Gastrocnemius medialis (tissue), 4 donors: ENCODE results near the gene MASP1. TPM values are rescaled to one million over a fixed set of nuclear protein-coding genes. Genes with fewer than 3 reads are reported as not detected.
A peak's percentile ranks its signal among the peaks of the same experiment; 100 is the strongest.

Experiments
- ATAC-seq, 2 donors: fragments of 150-250 bp; one replicate each; pipeline ENCODE4 v1.9.1; 2016
- DNase-seq, 2 donors: peaks; one replicate each; pipeline ENCODE4 v3.0.0-alpha.2; 2019
- H3K27ac ChIP-seq, 4 donors: fragments of 200-600 bp; sonication (generic); 1 replicate in 1 of 4; 2 replicates in 3 of 4; pipeline ENCODE4 v1.5.1; 2016 to 2018; ENCODE audit warnings: mild to moderate bottlenecking in 2 of 4, moderate library complexity in 1 of 4
- H3K27me3 ChIP-seq, 3 donors: fragments of 200-600 bp; sonication (generic) in 2 of 3; 1 replicate in 1 of 3; 2 replicates in 2 of 3; pipeline versions ENCODE4 v1.5.1 to v1.6.0; 2016 to 2019; ENCODE audit warnings: mild to moderate bottlenecking in 1 of 3, moderate library complexity in 1 of 3
- H3K36me3 ChIP-seq, 2 donors: fragments of 200-600 bp; sonication (generic) in 1 of 2; one replicate each; pipeline ENCODE4 v1.5.1; 2017 to 2018
- H3K4me1 ChIP-seq, 2 donors: fragments of 200-600 bp; sonication (generic) in 1 of 2; one replicate each; pipeline ENCODE4 v1.5.1; 2016 to 2017; ENCODE audit warnings: mild to moderate bottlenecking in 2 of 2
- H3K4me3 ChIP-seq, 4 donors: fragments of 200-600 bp; sonication (generic) in 3 of 4; 1 replicate in 1 of 4; 2 replicates in 3 of 4; pipeline ENCODE4 v1.5.1; 2016 to 2019; ENCODE audit warnings: mild to moderate bottlenecking in 2 of 4
- H3K9me3 ChIP-seq, 3 donors: fragments of 200-600 bp; sonication (generic) in 2 of 3; 1 replicate in 1 of 3; 2 replicates in 2 of 3; pipeline ENCODE4 v1.5.1; 2016 to 2019
- CTCF ChIP-seq, 5 experiments: fragments of 450-650 bp in 3 of 5; fragments of 200-600 bp in 2 of 5; sonication (generic) in 2 of 5; IDR thresholded peaks in 4 of 5; conservative IDR thresholded peaks in 1 of 5; 1 replicate in 4 of 5; 2 replicates in 1 of 5; pipeline ENCODE4 v1.5.1; 2016 to 2019; ENCODE audit warnings: antibody characterized with exemption in 5 of 5, mild to moderate bottlenecking in 3 of 5, moderate library complexity in 3 of 5
- POLR2A ChIP-seq, 2 donors: fragments of 450-650 bp; IDR thresholded peaks; one replicate each; pipeline ENCODE4 v1.6.1; 2017; ENCODE audit warnings: antibody characterized with exemption in 2 of 2, mild to moderate bottlenecking in 2 of 2, moderate library complexity in 2 of 2
- in situ Hi-C, 4 donors: fragments of 200-750 bp; cut with MboI; loops; one replicate each; pipeline versions ENCODE4 v1.15.0 to v1.8.0; 2017; ENCODE audit warnings: low sequenced_read_pairs in 4 of 4
- intact Hi-C: fragments of 100-400 bp; cut with DNase I; formaldehyde crosslinking; loops from one replicate; pipeline ENCODE4 v1.15.1; 2023; ENCODE audit warnings: low total_unique reads
- total RNA-seq, 4 donors: library from RNA; depleted of rRNA; stranded (reverse); fragments of >200 nt; gene quantifications; one replicate each; pipeline versions ENCODE4 v1.1.0 to v1.2.3, GENCODE V29; 2016

The MASP1 gene
- total RNA-seq, 4 donors from 2014 or later: 0.27 to 7.3 (median 2.6) TPM

- Histone ChIP-seq H3K27ac (no peak overlapping the region), H3K36me3 (no peaks in the 10 kb centered on the region), H3K4me1 (peaks cover 16 to 28% of the 10 kb centered on the region in 2 donors), H3K9me3 (no peaks in the 10 kb centered on the region), H3K4me3 (no peak overlapping the region), H3K27me3 (no peaks in the 10 kb centered on the region)
- intact Hi-C loops: no loop called here
- DNase-seq: no peak
- TF ChIP-seq POLR2A (IDR thresholded peaks at IDR 0.05) (no peak), CTCF (IDR thresholded peaks at IDR 0.05 in 4 of 5, conservative IDR thresholded peaks at IDR 0.05 in 1 of 5) (no peak)
- in situ Hi-C loops: loop anchor here in 1 of 4 donors (25.0 kb wide), 1 partner anchor 99 kb away; no protein-coding TSS in a partner anchor
- no peak for ATAC-seq
These were observed 77.9 kb downstream of the MASP1 start for GRCh38 chr3:187213616-187214015.

- no peaks in the 10 kb centered on the region for H3K9me3 ChIP-seq
- in situ Hi-C loops: loop anchor here in 1 of 4 donors (25.0 kb wide), 1 partner anchor 100 kb away; no protein-coding TSS in a partner anchor
- H3K4me3 ChIP-seq: no peak overlapping the region
- H3K36me3 ChIP-seq: no peaks in the 10 kb centered on the region
- peaks cover 16 to 28% of the 10 kb centered on the region in 2 donors for H3K4me1 ChIP-seq
- H3K27me3 ChIP-seq: no peaks in the 10 kb centered on the region
- DNase-seq: no peak
- intact Hi-C loops: no loop called here
- no peak for TF ChIP-seq POLR2A (IDR thresholded peaks at IDR 0.05)
- TF ChIP-seq CTCF (IDR thresholded peaks at IDR 0.05 in 4 of 5, conservative IDR thresholded peaks at IDR 0.05 in 1 of 5): no peak
- ATAC-seq: no peak
- no peak overlapping the region for H3K27ac ChIP-seq
These were observed 78.8 kb downstream of the MASP1 start for GRCh38 chr3:187212705-187213104.

GRCh38 chr3:187212196-187212545, 79.4 kb downstream of the MASP1 start:
- intact Hi-C loops (no loop called here), in situ Hi-C loops (loop anchor here in 1 of 4 donors (25.0 kb wide), 1 partner anchor 100 kb away; no protein-coding TSS in a partner anchor)
- Histone ChIP-seq H3K27me3 (no peaks in the 10 kb centered on the region), H3K9me3 (no peaks in the 10 kb centered on the region), H3K27ac (no peak overlapping the region), H3K4me1 (peaks cover 16 to 28% of the 10 kb centered on the region in 2 donors), H3K36me3 (no peaks in the 10 kb centered on the region), H3K4me3 (no peak overlapping the region)
- ATAC-seq (no peak), DNase-seq (no peak)
- TF ChIP-seq POLR2A (IDR thresholded peaks at IDR 0.05) (no peak), CTCF (IDR thresholded peaks at IDR 0.05 in 4 of 5, conservative IDR thresholded peaks at IDR 0.05 in 1 of 5) (no peak)

GRCh38 chr3:187211532-187212195, 79.9 kb downstream of the MASP1 start:
- no peaks in the 10 kb centered on the region for H3K36me3 ChIP-seq
- in situ Hi-C loops (loop anchor here in 1 of 4 donors (25.0 kb wide), 1 partner anchor 101 kb away; no protein-coding TSS in a partner anchor), intact Hi-C loops (no loop called here)
- H3K9me3 ChIP-seq: no peaks in the 10 kb centered on the region
- DNase-seq: no peak
- H3K27ac ChIP-seq: no peak overlapping the region
- no peak for TF ChIP-seq POLR2A (IDR thresholded peaks at IDR 0.05)
- TF ChIP-seq CTCF (IDR thresholded peaks at IDR 0.05 in 4 of 5, conservative IDR thresholded peaks at IDR 0.05 in 1 of 5): no peak
- H3K4me1 ChIP-seq: peaks cover 16 to 28% of the 10 kb centered on the region in 2 donors
- peak in 1 of 2 donors; percentile 71 for ATAC-seq
- H3K4me3 ChIP-seq: no peak overlapping the region
- H3K27me3 ChIP-seq: no peaks in the 10 kb centered on the region
